GM21528 (cell line): Measurements from ENCODE around the gene DONSON.

Experiments
- ATAC-seq: cut with Tn5 transposase; IDR thresholded peaks from one replicate; pipeline ENCODE4 v1.9.1; 2021; ENCODE audit warnings: mild to moderate bottlenecking, moderate library complexity; ENCODE audit not compliant: unreplicated experiment, low FRiP score

Gene DONSON

GRCh38 chr21:33542640-33543504, 45.6 kb downstream of the DONSON start, which contains the start of gene SON:
Gene SON (plus strand): TSS chr21:33543038. CDS start chr21:33543093, 55 bp downstream.
- ATAC-seq = peak; percentile 93

- ATAC-seq = peak; percentile 55
These were observed 46.5 kb downstream of the DONSON start, which contains the start of gene GART for GRCh38 chr21:33541756-33542639. Gene GART (minus strand): TSS chr21:33542117. CDS start chr21:33539315, 2,802 bp downstream.

DNA sequence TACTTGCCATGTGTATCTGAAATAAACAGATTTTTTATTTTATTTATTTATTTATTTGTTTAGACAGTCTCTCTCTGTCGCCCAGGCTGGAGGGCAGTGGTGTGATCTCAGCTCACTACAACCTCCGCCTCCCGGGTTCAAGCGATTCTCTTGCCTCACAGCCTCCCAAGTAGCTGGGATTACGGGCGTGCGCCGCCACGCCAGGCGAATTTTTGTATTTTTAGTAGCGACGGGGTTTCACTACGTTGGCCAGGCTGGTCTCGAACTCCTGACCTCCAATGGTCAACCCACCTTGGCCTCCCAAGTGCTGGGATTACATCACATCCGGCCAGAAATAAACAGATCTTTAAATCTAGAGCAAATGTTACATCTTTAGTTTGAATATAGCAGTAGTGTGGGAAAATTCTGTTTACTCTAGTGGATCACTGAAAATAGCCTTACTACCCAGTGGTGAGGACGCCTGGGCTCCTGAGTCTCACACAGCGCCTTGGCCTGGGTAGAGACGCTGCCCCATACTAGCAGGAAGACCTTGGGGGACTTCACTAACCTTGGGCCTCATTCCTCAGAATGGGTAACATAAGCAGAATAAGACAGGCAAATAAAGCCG, 47.3 kb downstream of the DONSON start:
- ATAC-seq = no peak

- no peak for ATAC-seq
These were observed 47.8 kb downstream of the DONSON start for GRCh38 chr21:33540711-33541104.

DNA sequence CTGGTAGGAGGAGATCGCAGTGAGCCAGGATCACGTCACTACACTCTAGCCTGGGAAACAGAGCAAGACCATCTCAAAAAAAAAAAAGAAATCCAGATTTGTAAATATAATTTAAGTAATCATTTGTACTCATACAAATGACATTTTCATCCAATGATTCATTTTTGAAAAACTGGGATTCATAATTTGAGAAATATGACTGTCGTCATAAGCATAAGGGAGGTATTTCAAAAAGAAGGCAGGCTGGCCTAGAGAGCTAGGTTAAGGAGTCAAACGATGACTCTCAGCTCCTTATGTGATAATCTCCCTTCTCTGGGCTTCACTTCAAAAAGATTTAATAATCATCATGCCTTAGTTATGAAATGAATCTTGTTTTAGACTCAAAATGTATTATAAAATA, 48.9 kb downstream of the DONSON start:
- no peak for ATAC-seq

DNA sequence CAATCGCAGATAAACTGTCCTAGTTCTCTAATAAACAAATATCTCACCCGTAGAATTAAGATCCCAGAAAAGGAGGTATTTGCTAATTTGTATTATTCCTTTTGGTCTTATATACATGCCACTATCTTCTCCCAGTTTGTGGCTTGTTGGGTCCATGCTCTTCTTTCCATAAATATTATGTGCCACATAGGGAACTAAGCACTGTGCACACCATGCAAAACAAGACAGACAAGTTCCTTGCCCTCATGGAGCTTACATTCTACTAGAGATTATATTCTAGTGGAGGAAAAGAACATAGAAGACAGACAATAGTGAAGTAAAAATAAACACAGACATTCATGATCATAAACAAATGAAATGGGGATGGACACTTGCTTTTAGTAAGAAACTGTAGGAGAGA, 51.3 kb downstream of the DONSON start:
- ATAC-seq = no peak

GRCh38 chr21:33531007-33531406, 57.5 kb downstream of the DONSON start:
- no peak for ATAC-seq
